GM18526 (cell line): ENCODE results near the gene AKAP9.

ENCODE experiments used
- POLR2A ChIP-seq: IDR thresholded peaks from 3 replicates; pipeline ENCODE4 v1.6.1; 2011; ENCODE audit not compliant: insufficient read length; ENCODE audit errors: extremely low read depth

AKAP9 gene

DNA sequence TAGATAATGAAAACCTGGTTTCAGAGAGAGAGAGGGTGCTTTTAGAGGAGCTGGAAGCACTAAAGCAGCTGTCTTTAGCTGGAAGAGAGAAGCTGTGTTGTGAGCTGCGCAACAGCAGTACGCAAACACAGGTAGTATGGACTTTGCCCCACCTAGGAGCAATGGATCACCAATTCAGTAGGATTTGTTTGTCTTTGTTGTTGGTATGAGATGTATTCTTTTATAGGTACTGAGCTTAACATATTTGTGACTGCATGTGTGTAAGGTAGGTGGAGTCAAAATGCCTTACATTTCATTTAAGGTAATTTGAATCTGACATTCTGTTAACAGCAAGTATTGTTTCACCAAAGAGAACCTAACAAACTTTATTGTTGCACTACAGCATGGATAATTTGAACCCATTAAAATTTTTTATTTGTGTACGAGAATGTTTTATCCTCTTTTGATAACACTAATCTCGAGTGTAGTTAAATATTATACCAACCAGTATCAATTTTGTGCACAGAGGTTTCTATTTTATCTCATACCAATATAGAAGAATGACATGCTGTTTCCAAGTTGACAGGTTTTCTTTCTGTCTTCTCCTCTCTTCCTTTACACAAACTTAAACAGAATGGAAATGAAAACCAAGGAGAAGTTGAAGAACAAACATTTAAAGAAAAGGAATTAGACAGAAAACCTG lies 101.5 kb downstream of the AKAP9 start:
- TF ChIP-seq POLR2A = no peak

DNA sequence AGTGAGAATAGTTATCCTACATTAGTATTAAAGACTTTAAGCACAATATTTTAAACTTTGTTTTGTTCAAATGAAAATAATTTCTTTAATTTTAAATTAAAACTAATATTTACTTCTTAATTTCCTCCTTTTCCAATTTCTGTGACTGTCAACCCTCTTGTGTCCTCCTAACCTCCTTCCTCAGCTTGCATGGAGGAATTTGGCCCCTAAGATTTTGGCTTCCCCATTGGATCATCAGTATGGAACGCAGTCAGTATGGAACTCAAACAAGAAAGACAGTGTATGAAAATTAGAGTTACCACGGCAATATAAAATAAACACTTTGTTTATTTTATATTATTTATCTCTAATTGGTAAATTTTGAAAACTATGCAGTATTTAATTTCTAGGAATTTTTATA lies 102.4 kb downstream of the AKAP9 start:
- TF ChIP-seq POLR2A = no peak

DNA sequence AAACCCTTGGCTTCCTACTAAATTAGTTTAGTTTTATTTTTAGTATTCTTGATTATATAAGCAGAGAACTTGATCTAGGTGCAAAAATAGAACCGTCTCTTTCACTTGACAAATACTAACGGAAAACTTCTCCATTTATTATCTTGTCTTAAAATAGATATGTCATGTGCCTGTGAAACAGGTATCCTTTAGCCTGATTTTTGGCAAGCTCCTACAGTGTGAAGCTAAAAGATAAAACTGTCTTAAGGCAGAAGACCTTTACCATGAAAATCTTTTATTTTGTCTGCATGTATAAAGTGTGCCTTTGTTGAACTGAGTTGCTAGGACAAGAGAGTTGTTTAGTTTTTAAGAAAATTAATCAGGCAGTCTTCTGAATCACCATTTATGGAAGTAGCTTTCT lies 103.0 kb downstream of the AKAP9 start:
- no peak for TF ChIP-seq POLR2A

DNA sequence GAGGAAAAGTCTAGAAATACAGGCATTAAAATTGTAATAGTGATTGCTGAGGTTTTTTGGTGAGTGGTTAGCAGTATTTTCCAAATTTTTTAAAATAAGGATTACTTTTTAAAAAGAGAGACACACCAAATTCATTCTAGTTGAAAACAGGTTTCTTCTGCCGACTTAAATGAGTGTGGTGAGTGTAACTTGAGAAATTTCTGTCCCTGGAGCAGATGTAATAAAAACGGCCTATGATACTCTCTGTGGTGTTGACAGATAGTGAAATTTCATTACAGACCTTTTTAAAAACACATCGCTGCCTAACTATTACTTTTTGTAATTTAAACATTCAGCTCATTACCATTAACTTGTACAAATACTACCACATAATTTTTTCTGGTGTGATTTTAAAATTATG lies 103.5 kb downstream of the AKAP9 start:
- no peak for TF ChIP-seq POLR2A

DNA sequence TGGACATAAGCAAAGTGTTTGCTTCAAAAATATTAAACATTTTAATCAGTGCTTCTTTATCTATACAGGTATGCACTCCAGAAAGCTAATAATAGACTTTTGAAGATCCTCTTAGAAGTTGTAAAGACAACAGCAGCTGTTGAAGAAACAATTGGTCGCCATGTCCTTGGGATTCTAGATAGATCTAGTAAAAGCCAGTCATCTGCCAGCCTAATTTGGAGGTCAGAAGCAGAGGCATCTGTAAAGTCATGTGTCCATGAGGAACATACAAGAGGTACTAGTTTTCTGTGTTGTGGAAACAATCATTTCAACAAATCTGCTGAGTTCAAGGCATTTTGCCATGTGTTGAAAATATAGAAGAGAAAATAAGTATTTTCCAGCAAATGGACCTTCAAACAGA lies 104.3 kb downstream of the AKAP9 start:
- TF ChIP-seq POLR2A = no peak

DNA sequence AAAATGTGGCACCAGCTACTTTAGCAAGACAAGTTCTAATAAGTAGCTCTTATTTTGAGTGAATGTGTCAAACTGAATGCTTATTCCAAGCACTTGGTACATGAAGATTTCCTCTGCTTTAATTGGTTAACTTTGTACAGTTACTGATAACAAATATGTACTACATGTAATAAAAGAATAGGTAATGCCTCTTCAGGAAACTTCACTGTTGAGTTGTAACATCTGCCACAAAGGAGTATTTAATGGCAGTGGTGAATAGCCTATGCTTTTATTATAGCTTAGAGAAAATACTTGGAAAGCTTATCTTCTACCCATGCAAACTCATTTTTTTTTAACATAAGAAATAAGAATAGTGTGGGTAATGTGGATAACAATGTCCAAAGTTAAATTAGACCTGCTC lies 111.0 kb downstream of the AKAP9 start:
- TF ChIP-seq POLR2A = no peak

DNA sequence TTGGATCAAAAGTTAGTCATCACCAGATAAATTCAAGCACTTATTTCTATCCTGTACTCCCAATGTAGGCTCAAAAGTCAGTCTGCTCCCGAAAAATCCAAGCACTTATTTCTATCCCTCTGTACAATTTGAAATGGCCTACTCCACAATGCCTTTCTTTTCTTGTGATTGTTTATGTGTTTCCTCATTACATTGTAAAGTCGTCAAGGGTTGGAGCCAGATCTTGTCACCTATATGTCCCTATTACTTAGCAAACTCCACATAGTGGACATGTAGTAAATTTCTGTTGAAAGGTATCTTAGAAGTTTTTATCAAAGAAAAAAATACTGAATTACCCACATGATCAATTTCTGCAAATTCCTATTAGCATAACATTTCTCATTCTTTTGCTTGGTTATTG lies 111.5 kb downstream of the AKAP9 start:
- no peak for TF ChIP-seq POLR2A

DNA sequence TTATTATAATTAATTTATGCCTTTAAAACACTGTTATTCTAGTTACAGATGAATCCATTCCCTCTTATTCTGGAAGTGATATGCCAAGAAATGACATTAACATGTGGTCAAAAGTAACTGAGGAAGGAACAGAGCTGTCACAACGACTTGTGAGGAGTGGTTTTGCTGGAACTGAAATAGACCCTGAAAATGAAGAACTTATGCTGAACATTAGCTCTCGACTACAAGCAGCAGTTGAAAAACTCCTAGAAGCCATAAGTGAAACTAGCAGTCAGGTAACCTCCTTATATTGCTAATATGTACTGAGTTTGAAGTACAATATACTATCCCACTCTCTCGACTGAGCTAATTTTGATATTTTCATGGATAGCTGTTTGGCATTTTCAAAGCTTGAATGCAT lies 112.0 kb downstream of the AKAP9 start:
- TF ChIP-seq POLR2A = no peak

DNA sequence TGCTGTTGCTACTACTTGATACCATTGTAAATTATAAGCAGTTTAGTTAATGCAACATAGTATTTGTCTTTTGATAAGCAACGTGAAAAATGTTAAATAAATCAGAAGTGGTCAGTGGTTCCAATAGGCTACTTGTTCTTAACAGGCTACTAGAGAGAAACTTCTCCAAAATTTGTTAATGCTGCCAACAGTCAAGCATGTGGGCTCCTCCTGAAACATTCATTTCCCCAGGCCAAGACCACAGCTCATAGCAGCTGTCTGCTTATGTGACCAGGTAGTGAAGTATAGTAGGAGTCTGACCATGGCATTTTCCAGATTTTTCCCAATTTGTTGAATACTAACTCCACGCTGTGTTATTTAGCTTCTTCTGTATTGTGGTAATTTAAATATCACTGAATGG lies 112.7 kb downstream of the AKAP9 start:
- TF ChIP-seq POLR2A = no peak

DNA sequence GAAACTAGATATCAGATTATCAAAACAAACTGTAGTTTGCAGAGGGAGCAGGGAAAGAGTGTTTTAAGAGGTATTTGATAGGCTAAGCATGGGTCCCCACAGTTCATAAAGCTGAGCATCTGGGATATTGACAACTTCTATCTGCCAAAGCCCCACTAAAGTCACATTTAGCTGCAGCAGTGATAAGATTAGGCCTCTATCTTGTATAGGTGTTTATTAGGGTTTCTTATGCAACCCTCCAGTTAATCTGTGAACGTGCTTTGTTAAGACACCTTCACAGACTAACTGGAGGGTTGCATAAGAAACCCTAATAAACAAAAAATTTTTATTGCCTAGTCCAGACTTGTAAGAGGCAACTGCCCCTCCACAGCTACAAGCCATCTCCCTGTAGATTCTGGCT lies 115.6 kb downstream of the AKAP9 start:
- no peak for TF ChIP-seq POLR2A

DNA sequence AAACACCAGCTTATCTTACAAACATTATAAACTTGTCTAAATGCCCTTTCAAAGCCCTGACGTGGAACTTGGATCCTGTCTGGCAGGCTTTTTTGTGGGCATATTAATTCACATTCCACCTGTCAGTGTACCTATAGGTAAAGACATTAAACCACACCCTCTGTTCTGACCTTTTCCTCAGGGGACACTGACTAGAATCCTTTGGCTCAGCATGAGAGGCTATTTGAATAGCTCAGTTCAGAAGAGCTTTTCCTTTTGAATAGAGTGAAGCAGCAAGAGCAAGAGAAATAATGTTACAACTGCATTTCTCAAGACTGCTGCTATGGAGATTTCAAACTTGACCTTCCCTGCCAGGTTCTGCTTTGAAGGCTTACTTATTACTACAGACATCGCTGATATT lies 116.7 kb downstream of the AKAP9 start:
- no peak for TF ChIP-seq POLR2A

DNA sequence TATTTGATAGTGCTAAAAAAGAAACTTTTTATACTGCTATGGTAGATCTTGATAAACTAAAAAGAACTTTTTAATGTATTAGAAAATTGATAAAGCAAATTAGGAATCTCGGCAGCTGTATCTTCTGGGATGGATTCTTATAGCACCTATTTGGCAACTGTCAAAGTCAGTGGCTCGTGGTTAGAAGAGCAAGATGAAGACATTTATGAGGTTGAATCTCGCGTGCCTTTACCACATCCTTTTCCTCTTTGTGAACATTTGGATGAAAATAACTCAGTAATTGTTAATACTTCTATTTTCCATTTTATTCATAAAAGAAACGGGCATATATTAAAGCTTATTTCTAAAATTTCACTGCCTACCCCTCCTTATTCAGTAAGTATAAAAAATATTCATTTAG lies 117.4 kb downstream of the AKAP9 start:
- no peak for TF ChIP-seq POLR2A

DNA sequence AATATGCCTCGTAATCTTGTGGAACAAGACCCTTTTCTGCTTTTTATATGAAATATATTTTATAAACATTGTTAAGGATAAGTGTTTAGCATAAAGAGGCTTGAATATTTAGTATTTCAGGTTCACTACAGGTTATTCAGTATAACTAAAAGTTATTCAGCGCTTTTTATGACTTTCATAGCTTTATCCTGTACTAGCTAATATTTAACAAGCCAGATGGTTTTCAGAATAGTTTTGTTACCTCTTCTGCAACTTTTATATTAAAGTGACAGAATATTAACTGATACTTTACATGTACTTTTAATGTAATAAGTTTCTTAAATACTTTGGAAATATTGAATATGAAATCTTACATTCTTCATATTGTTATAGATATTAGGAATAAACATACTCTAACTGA lies 118.2 kb downstream of the AKAP9 start:
- TF ChIP-seq POLR2A = no peak

DNA sequence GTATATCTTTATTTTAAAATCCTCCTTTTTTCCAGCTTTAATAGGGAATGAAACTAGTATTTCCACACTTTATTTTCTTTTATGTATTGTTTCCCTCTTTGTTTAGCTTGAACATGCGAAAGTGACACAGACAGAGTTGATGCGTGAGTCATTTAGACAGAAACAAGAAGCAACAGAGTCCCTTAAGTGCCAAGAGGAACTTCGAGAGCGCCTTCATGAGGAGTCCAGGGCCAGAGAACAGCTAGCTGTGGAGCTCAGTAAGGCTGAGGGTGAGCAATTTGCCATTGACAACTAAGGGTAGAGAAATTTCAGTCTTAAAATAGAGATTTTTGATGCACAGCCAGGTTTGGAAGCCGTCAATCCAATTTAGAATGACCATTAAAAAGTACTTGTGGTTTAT lies 120.5 kb downstream of the AKAP9 start:
- no peak for TF ChIP-seq POLR2A

DNA sequence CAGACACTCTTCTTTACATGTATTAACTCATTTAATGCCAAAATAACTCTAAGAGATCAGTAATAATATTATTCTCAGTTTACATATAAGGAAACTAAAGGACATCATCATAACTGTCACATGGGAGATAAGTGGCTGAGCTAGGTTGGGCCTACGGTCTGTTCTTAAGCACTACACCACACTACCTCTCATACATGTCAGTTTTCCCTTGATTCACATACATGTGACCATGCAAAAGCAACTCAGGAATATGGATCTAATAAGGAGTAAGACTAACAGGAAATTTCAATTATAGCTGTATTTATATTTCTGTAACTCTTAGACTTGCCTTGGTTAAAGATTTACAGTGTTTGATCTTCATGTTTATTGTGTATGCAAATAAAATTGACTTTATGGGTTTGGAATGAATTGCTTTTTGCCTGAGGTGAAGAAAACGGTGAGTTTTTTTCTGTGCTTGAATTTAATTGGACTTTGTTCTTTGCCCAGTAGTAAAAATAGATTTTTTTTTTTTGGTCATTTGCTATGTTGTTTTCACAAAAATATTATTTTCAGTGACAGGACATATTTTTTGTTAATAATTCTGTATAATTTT lies 123.9 kb downstream of the AKAP9 start:
- no peak for TF ChIP-seq POLR2A

DNA sequence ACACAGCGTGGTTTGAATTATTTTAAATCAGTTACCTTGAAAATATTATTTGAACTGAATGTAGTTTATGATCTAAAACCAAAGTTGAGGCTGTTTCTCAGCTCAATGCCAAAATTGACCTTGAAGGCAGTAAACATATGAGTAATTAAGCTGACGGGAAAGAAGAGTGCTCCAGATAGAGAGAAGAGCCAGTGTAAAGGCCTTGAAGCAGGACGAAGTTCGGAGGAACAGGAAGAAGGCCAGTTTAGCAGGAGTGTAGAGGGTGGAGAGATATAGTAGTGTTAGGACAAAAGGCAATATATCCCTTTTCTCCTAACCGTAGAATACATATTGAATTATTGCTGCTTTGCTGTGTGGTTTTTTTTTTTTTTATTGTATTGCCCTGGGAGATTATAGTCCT lies 130.4 kb downstream of the AKAP9 start:
- TF ChIP-seq POLR2A = no peak

DNA sequence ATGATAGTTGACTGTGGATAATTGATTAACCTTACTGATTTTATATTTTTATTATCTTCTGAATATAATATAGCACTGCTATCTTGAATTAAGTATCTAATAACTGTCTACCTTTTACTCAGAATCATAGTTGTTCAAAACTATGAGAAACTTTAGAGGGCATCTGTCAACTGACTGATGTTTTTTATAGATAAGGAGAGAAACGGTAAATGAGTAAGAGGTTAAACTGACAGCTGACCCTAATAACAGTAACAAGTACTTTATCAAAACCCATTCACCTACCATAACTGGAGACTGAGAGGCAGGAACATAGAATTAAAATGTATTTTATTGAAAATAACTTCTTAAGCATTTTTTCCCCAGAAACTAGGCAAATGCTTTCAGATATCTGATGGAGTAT lies 131.5 kb downstream of the AKAP9 start:
- no peak for TF ChIP-seq POLR2A
